Fibroblast of the aortic adventitia (primary cell): ENCODE measurements around the gene NRCAM. TPM values are rescaled to one million over a fixed set of nuclear protein-coding genes. Genes with fewer than 3 reads are reported as not detected.
"Not testable (repeated sequence)": the region's sequence is repeated elsewhere in the genome, so short reads cannot be mapped to it uniquely, and the experiment has no call there.

Experiments used
- DNase-seq: peaks from one replicate; pipeline ENCODE4 v3.0.0-alpha.2; 2010; ENCODE audit warnings: low read depth
- H3K4me3 ChIP-seq: 2 replicates; pipeline ENCODE4 v1.5.1; 2011; ENCODE audit warnings: low read depth, mild to moderate bottlenecking, control low read depth, low read length, moderate library complexity
- CTCF ChIP-seq: IDR thresholded peaks from 2 replicates; pipeline ENCODE4 v1.5.1; 2011; ENCODE audit warnings: mild to moderate bottlenecking, low read length, control low read depth, inconsistent platforms; ENCODE audit not compliant: insufficient read depth
- total RNA-seq: library from RNA; depleted of rRNA; stranded (reverse); fragments of >200 nt; gene quantifications from 2 replicates; pipeline ENCODE4 v1.2.3, GENCODE V29; 2012; ENCODE audit warnings: low replicate concordance

Gene NRCAM
- total RNA-seq, 1 donor = 2.3 TPM

- no peak for TF ChIP-seq CTCF
- no peak overlapping the region for H3K4me3 ChIP-seq
- no peak for DNase-seq
These were observed 171.8 kb downstream of the NRCAM start for GRCh38 chr7:108284349-108285002.

- H3K4me3 ChIP-seq = no peak overlapping the region
- no peak for TF ChIP-seq CTCF
- no peak for DNase-seq
These were observed 173.0 kb downstream of the NRCAM start for GRCh38 chr7:108283252-108283651.

- H3K4me3 ChIP-seq = no peak overlapping the region
- no peak for TF ChIP-seq CTCF
- no peak for DNase-seq
These were observed 173.7 kb downstream of the NRCAM start for GRCh38 chr7:108282427-108282996.

- no peak for DNase-seq
- H3K4me3 ChIP-seq = no peak overlapping the region
- no peak for TF ChIP-seq CTCF
These were observed 176.1 kb downstream of the NRCAM start for GRCh38 chr7:108280136-108280535.

- DNase-seq = no peak
- no peak for TF ChIP-seq CTCF
- H3K4me3 ChIP-seq = no peak overlapping the region
These were observed 177.5 kb downstream of the NRCAM start for GRCh38 chr7:108278776-108279175.

- no peak for TF ChIP-seq CTCF
- no peak for DNase-seq
- no peak overlapping the region for H3K4me3 ChIP-seq
These were observed 178.0 kb downstream of the NRCAM start for GRCh38 chr7:108278281-108278680.

GRCh38 chr7:108274447-108274846 lies 181.8 kb downstream of the NRCAM start:
- not testable (repeated sequence) for DNase-seq, H3K4me3 ChIP-seq

- DNase-seq, H3K4me3 ChIP-seq: not testable (repeated sequence)
These were observed 183.3 kb downstream of the NRCAM start for GRCh38 chr7:108272891-108273290.
